Astrocyte of the spinal cord (primary cell): ENCODE data around the gene MAPKBP1.

Source experiments
- DNase-seq: peaks from one replicate; pipeline ENCODE4 v3.0.0; 2011; ENCODE audit warnings: low read depth, low spot score
- H3K4me3 ChIP-seq: 2 replicates; pipeline ENCODE4 v1.5.1; 2011; ENCODE audit warnings: low read depth, mild to moderate bottlenecking, low read length, moderate library complexity
- in situ Hi-C: cut with HindIII; loops from 2 replicates; pipeline ENCODE4 v1.10.0; 2017; ENCODE audit warnings: low sequenced_read_pairs
- TF ChIP-seq, protein P1 (sequence below): IDR thresholded peaks from 2 replicates; pipeline ENCODE4 v1.5.1; 2012; ENCODE audit warnings: low read depth, mild to moderate bottlenecking, low read length, inconsistent platforms

Gene MAPKBP1

DNA sequence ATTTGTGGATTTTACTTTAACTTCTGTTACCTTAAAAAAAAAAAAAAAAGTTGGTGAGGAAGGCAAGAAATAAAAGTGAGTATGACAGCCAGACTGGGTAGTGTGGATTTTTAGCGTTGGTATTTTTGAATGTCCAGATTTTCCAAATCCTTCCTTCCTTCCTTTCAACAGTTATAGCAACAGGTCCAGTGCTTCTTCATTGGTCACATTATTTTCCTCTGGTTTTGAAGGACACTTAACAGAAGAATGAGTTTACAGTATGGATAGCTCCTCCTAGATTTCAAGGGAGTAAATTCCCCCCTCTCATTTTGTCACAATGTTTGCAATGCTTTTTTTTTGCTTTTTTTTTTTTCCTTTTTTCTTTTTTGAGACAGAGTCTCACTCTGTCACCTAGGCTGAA is 6.4 kb downstream of the MAPKBP1 start:
- DNase-seq: no peak
- TF ChIP-seq, protein P1, sequence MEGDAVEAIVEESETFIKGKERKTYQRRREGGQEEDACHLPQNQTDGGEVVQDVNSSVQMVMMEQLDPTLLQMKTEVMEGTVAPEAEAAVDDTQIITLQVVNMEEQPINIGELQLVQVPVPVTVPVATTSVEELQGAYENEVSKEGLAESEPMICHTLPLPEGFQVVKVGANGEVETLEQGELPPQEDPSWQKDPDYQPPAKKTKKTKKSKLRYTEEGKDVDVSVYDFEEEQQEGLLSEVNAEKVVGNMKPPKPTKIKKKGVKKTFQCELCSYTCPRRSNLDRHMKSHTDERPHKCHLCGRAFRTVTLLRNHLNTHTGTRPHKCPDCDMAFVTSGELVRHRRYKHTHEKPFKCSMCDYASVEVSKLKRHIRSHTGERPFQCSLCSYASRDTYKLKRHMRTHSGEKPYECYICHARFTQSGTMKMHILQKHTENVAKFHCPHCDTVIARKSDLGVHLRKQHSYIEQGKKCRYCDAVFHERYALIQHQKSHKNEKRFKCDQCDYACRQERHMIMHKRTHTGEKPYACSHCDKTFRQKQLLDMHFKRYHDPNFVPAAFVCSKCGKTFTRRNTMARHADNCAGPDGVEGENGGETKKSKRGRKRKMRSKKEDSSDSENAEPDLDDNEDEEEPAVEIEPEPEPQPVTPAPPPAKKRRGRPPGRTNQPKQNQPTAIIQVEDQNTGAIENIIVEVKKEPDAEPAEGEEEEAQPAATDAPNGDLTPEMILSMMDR: no peak
- in situ Hi-C loops: no loop called here
- no peak overlapping the region for H3K4me3 ChIP-seq

DNA sequence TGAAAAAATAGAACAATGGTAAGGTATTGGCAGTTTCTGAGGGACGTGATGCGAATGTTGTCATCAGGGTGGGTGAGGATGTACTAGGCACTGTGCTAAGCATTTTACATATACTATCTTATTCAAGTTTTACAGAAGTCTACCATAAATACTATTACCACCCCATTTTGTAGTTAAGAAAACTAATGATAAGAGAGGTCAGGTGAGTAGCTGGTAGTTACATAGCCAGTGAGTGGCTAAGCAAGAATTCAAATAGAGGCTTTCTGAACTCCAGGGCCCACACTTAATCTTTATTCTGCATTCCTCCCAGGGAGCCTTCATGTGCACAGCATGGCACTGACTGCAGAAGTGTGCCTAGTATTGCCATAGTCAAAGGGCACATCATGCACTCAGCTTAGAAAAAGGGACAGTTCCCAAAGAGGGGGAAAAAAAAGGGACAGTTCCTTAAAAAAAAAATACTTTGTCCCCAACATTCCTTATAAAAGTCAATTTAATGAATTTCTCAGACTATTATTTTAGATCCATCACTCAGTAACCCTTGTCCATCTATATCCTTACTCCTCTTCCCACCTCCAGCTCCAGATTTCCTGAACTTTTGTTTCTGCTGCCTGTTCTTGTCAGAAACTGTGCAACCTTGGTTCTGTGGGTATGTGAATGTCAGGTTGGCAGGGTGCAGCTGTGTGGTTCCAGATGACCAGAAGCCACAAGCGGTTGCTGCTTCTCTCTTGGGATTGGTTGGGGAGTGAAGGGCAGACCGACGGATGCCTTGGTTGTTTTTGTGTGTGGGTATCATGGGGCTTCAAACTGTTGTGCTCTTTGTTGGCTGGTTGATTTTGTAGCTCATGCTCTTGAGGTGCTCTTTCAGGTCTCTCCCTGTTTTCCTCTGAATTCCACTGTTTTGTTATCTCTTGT is 8.3 kb downstream of the MAPKBP1 start:
- DNase-seq: no peak
- in situ Hi-C loops: no loop called here
- TF ChIP-seq, protein P1: no peak
- no peak overlapping the region for H3K4me3 ChIP-seq

DNA sequence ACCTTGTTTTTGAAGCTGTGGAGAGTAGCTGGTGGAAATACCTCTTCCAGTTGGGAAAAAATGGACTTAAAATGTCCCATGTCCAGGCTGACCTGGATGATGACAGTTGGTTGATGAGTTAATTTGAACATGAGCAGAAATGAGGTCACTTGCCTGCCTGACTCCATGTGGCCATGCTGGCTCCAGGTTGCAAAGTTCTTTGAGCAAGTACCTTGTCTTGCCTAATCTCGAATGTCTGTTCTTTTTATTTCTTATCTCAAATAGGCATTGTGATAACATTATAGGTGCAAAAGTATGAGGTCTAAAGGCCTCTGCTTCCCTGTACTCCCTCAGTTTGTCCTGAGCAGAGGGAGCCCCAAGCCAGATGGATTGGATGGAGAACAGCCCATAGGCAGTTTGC is 9.0 kb downstream of the MAPKBP1 start:
- TF ChIP-seq, protein P1: no peak
- no peak for DNase-seq
- in situ Hi-C loops: no loop called here
- no peak overlapping the region for H3K4me3 ChIP-seq

DNA sequence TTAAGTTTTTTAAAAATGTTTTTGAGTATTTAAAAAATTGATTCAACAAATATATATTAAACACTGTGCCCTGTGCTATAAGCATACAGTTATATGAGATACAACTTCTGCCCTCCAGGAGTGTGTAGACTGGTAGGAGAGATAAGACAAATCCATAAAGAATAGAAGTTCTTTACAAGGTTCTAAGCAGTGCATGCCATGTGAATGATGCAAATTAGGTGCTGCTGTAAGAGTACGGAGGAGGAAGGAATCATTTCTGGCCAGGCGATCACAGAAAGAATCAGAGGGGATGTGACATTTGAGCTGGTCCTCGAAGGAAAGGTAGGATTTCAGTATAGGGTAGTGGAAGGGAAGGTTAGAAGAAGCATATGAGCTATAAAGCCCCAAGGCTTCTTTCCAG is 14.0 kb downstream of the MAPKBP1 start:
- TF ChIP-seq, protein P1: no peak
- in situ Hi-C loops: no loop called here
- DNase-seq: no peak
- H3K4me3 ChIP-seq: no peak overlapping the region

DNA sequence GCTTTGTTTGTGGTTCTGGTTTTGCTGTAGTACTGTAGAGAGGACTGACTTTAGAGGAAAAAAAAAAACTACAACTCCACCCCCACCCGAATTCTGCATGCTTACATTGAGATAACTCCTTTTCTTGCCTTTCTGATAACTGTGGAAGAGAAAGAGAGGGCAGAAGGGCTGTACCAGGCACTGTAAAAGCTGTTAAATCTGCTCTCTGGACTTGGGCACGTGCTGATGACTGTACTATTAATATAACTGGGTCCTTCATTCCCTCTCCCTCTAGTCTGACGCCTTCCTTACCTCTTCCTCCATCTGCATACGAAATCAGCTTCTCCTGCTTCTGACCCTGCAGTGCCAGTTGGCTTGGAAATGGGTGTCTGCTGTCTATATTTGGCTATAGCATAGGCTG is 15.0 kb downstream of the MAPKBP1 start:
- in situ Hi-C loops: no loop called here
- no peak for DNase-seq
- no peak overlapping the region for H3K4me3 ChIP-seq
- TF ChIP-seq, protein P1: no peak

DNA sequence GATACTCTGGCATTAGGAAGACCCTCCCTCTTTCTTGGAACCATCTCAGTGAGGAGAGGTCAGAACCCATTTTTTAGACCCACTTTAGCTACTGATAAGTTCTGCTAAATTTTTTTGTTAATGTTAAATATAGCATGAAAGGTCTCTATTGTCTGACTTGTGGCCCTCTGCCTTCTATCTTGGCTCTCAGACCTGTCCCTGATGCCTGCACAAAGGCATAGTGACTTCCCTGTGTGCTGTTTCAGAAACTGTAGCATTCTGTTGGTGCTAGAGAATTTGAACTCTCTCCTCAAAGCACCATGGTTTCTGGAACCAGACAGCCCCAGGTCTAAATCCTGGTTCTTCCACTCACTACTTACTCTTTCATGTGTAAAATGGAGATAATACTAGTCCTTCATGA is 15.4 kb downstream of the MAPKBP1 start:
- TF ChIP-seq, protein P1: no peak
- no peak for DNase-seq
- no peak overlapping the region for H3K4me3 ChIP-seq
- in situ Hi-C loops: no loop called here
